HL-60 (cell line): Measurements from ENCODE around the gene RGS6.

Source experiments
- DNase-seq, 2 experiments: peaks; one replicate each; pipeline ENCODE4 v3.0.0-alpha.2; 2010 to 2020; ENCODE audit warnings: low read depth in 1 of 2, low spot score in 1 of 2
- H3K27ac ChIP-seq: fragments of 250-450 bp; sonication (Bioruptor Pico); replicated peaks from 2 replicates; pipeline ENCODE4 v1.5.1; 2020; ENCODE audit warnings: mild to moderate bottlenecking, moderate library complexity
- H3K27me3 ChIP-seq: fragments of 250-450 bp; sonication (Bioruptor Pico); 2 replicates; pipeline ENCODE4 v1.5.1; 2021; ENCODE audit warnings: mild to moderate bottlenecking, moderate library complexity; ENCODE audit not compliant: insufficient read depth, poor library complexity, severe bottlenecking
- H3K4me3 ChIP-seq: replicated peaks from 2 replicates; pipeline ENCODE4 v1.5.1; 2011; ENCODE audit warnings: mild to moderate bottlenecking, control low read depth, low read length; ENCODE audit not compliant: insufficient read depth
- GABPA ChIP-seq: IDR thresholded peaks from 2 replicates; pipeline ENCODE4 v1.6.1; 2012; ENCODE audit warnings: low read depth
- POLR2AphosphoS5 ChIP-seq: IDR thresholded peaks from 2 replicates; pipeline ENCODE4 v1.6.1; 2012; ENCODE audit warnings: low read depth
- SPI1 ChIP-seq: IDR thresholded peaks from 2 replicates; pipeline ENCODE4 v1.6.1; 2012; ENCODE audit warnings: low read depth, mild to moderate bottlenecking, borderline replicate concordance
- TF ChIP-seq, protein P1 (sequence below): IDR thresholded peaks from one replicate; pipeline ENCODE4 v1.5.1; 2011; ENCODE audit warnings: low read length, control low read depth, inconsistent platforms; ENCODE audit not compliant: insufficient read depth
- TF ChIP-seq, protein P2 (sequence below): IDR thresholded peaks from 2 replicates; pipeline ENCODE4 v1.6.1; 2012; ENCODE audit warnings: low read depth; ENCODE audit not compliant: insufficient replicate concordance

RGS6 gene

DNA sequence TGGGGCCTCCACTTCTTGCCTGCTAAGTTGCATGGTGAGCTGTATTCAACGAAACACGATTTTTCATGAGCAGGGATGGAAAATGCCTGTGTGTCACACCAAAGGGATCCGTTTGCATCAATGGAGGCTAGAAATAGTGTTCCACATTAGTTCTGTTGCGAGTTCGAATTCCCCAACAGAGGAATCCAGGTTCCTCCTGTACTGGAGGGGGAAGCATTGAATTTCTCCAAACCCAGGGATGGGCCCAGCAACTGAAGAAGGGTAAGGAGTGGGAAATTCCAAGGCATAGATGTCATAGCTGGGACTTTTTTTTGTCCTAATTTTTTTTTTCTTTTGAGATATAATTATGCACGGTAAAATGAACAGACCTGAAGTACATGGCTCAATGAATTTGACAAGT is 625.4 kb downstream of the RGS6 start:
- no peaks in the 10 kb centered on the region for H3K27me3 ChIP-seq
- TF ChIP-seq, protein P1, sequence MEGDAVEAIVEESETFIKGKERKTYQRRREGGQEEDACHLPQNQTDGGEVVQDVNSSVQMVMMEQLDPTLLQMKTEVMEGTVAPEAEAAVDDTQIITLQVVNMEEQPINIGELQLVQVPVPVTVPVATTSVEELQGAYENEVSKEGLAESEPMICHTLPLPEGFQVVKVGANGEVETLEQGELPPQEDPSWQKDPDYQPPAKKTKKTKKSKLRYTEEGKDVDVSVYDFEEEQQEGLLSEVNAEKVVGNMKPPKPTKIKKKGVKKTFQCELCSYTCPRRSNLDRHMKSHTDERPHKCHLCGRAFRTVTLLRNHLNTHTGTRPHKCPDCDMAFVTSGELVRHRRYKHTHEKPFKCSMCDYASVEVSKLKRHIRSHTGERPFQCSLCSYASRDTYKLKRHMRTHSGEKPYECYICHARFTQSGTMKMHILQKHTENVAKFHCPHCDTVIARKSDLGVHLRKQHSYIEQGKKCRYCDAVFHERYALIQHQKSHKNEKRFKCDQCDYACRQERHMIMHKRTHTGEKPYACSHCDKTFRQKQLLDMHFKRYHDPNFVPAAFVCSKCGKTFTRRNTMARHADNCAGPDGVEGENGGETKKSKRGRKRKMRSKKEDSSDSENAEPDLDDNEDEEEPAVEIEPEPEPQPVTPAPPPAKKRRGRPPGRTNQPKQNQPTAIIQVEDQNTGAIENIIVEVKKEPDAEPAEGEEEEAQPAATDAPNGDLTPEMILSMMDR = no peak
- TF ChIP-seq, protein P2, sequence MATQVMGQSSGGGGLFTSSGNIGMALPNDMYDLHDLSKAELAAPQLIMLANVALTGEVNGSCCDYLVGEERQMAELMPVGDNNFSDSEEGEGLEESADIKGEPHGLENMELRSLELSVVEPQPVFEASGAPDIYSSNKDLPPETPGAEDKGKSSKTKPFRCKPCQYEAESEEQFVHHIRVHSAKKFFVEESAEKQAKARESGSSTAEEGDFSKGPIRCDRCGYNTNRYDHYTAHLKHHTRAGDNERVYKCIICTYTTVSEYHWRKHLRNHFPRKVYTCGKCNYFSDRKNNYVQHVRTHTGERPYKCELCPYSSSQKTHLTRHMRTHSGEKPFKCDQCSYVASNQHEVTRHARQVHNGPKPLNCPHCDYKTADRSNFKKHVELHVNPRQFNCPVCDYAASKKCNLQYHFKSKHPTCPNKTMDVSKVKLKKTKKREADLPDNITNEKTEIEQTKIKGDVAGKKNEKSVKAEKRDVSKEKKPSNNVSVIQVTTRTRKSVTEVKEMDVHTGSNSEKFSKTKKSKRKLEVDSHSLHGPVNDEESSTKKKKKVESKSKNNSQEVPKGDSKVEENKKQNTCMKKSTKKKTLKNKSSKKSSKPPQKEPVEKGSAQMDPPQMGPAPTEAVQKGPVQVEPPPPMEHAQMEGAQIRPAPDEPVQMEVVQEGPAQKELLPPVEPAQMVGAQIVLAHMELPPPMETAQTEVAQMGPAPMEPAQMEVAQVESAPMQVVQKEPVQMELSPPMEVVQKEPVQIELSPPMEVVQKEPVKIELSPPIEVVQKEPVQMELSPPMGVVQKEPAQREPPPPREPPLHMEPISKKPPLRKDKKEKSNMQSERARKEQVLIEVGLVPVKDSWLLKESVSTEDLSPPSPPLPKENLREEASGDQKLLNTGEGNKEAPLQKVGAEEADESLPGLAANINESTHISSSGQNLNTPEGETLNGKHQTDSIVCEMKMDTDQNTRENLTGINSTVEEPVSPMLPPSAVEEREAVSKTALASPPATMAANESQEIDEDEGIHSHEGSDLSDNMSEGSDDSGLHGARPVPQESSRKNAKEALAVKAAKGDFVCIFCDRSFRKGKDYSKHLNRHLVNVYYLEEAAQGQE = no peak
- TF ChIP-seq GABPA (no peak), SPI1 (no peak), POLR2AphosphoS5 (no peak)
- DNase-seq = no peak
- H3K4me3 ChIP-seq = no peak overlapping the region
- no peak overlapping the region for H3K27ac ChIP-seq

DNA sequence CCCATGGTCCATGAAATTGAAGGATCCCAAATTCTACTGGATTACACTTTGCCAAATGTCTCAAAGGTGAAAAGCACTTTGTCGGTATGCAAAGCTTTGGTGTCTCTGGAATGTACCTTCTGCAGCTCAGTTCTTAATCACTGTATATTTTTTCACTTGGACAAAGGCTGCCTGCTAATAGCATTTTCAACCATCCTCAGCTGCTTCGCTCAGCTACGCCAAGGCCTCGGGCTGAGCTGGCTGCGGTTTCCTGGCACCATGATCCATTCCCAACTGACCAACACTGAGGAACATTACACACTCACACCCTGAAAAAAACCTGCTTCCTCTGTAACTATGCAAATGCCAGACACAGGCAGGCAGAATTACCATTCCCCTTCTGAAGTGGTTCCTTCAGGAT is 626.5 kb downstream of the RGS6 start:
- TF ChIP-seq, protein P2 = no peak
- TF ChIP-seq SPI1 (no peak), GABPA (no peak), POLR2AphosphoS5 (no peak)
- TF ChIP-seq, protein P1 = no peak

DNA sequence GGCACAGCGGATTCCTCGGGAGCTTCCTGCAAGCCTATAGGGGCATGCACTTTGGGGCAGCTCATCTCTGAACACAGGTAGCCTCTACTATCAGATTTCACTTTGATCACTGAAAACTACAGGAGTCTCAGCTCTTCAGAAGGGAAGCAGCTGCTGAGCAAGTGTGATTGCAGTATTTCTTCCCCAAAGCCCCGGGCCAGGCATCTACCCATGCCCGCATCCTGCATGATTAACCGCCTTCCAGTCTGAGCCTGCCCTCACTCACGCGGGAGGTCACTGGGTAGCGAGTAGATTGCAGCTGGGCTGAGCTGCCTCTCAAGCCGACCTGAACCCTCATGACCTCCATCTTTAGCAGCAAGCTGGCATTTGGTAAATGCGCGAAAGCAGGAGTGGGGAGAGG is 627.0 kb downstream of the RGS6 start:
- H3K4me3 ChIP-seq = no peak overlapping the region
- TF ChIP-seq GABPA = no peak
- TF ChIP-seq, protein P1 = no peak
- TF ChIP-seq, protein P2 = no peak
- no peak for TF ChIP-seq SPI1
- TF ChIP-seq POLR2AphosphoS5 = no peak
- no peak for DNase-seq
- H3K27ac ChIP-seq = no peak overlapping the region
- H3K27me3 ChIP-seq = no peaks in the 10 kb centered on the region

More for the DNA sequence above, 626.5 kb downstream of the RGS6 start:
- no peak for DNase-seq
- Histone ChIP-seq H3K27me3 (no peaks in the 10 kb centered on the region), H3K27ac (no peak overlapping the region), H3K4me3 (no peak overlapping the region)
